ENCODE data around the gene SLC26A1.

GRCh38 chr4:991451-992296 is 1.5 kb downstream of the SLC26A1 start:
- no peak for TF ChIP-seq POLR2A (IDR thresholded peaks at IDR 0.05)
- TF ChIP-seq, protein P1, sequence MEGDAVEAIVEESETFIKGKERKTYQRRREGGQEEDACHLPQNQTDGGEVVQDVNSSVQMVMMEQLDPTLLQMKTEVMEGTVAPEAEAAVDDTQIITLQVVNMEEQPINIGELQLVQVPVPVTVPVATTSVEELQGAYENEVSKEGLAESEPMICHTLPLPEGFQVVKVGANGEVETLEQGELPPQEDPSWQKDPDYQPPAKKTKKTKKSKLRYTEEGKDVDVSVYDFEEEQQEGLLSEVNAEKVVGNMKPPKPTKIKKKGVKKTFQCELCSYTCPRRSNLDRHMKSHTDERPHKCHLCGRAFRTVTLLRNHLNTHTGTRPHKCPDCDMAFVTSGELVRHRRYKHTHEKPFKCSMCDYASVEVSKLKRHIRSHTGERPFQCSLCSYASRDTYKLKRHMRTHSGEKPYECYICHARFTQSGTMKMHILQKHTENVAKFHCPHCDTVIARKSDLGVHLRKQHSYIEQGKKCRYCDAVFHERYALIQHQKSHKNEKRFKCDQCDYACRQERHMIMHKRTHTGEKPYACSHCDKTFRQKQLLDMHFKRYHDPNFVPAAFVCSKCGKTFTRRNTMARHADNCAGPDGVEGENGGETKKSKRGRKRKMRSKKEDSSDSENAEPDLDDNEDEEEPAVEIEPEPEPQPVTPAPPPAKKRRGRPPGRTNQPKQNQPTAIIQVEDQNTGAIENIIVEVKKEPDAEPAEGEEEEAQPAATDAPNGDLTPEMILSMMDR (IDR thresholded peaks at IDR 0.05) = no peak
- no peak for TF ChIP-seq EP300 (IDR thresholded peaks at IDR 0.05)

Measured in tibial nerve (tissue), 4 donors.